ENCODE results near the gene HAUS5. TPM values are rescaled to one million over a fixed set of nuclear protein-coding genes. Genes with fewer than 3 reads are reported as not detected.

Gene HAUS5
- total RNA-seq, 1 experiment from 2014 or later, result 32.9 TPM

GRCh38 chr19:35566738-35567137 lies 45.8 kb upstream of the HAUS5 start:
- H3K36me3 Mint-ChIP-seq (ENCODE audit: insufficient read depth in 1 of 3, low read depth in 3 of 3), result no peaks in the 10 kb centered on the region
- Histone ChIP-seq H4K8ac (replicated peaks; ENCODE audit: insufficient read length, low read depth, low read length) (no peak overlapping the region), H3K14ac (ENCODE audit: insufficient read depth, low read length) (no peak overlapping the region), H3K4me2 (ENCODE audit: insufficient read depth, insufficient read length, low read length) (no peak overlapping the region), H2BK5ac (ENCODE audit: insufficient read length, low read length) (no peak overlapping the region), H2BK15ac (ENCODE audit: low read depth, low read length) (no peak overlapping the region), H3K9me3 (ENCODE audit: control insufficient read depth, low read depth, low read length) (no peaks in the 10 kb centered on the region), H2BK12ac (ENCODE audit: insufficient read length, low read depth, low read length) (no peak overlapping the region), H3T11ph (ENCODE audit: low read length) (no peak overlapping the region), H2BK20ac (ENCODE audit: low read depth, low read length, poor library complexity, severe bottlenecking) (no peak overlapping the region), H3K4me1 (ENCODE audit: insufficient read depth, low read length) (no peaks in the 10 kb centered on the region), H3K18ac (ENCODE audit: insufficient read length, low read depth, low read length) (no peak overlapping the region), H3K27ac (ENCODE audit: insufficient read length, low read depth, low read length) (no peak overlapping the region), H3K79me1 (ENCODE audit: insufficient read depth, low read depth, low read length, poor library complexity, severe bottlenecking) (no peaks in the 10 kb centered on the region), H4K91ac (ENCODE audit: insufficient read length, low read depth, low read length) (no peak overlapping the region), H2BK120ac (ENCODE audit: low read depth, low read length, poor library complexity, severe bottlenecking) (no peak overlapping the region), H4K20me1 (ENCODE audit: control insufficient read depth, insufficient read depth, insufficient read length) (peaks cover 2% of the 10 kb centered on the region), H3K56ac (ENCODE audit: insufficient read length, low read depth, low read length) (no peak overlapping the region), H3K79me2 (ENCODE audit: insufficient read depth, low read length) (no peaks in the 10 kb centered on the region), H3K27me3 (ENCODE audit: insufficient read depth, low read length) (no peaks in the 10 kb centered on the region), H3K23ac (ENCODE audit: insufficient read length, low read depth, low read length) (no peak overlapping the region), H3K4ac (ENCODE audit: low read depth, low read length) (no peak overlapping the region), H2AK5ac (ENCODE audit: insufficient read length, low read length) (no peak overlapping the region), H3K9ac (ENCODE audit: extremely low read depth, insufficient read length, low read length) (no peak overlapping the region), H3K23me2 (ENCODE audit: insufficient read length, low read depth, low read length, poor library complexity, severe bottlenecking) (no peaks in the 10 kb centered on the region), H2AFZ (ENCODE audit: low read length) (no peak overlapping the region), H4K5ac (ENCODE audit: insufficient read length, low read depth, low read length) (no peak overlapping the region)
- H3K27me3 Mint-ChIP-seq (ENCODE audit: low read depth), result peaks cover 26% of the 10 kb centered on the region
- H3K4me1 Mint-ChIP-seq, result peaks cover 6 to 10% of the 10 kb centered on the region in 2 experiments
- peaks cover 0 to 2% of the 10 kb centered on the region in 2 experiments; a peak in 1 of 5 replicates for H3K9me3 Mint-ChIP-seq
- WGBS (ENCODE audit: extremely low coverage, insufficient read length, low lambda C conversion rate), result no CpG with 5 or more reads among the region's 7 CpGs
- no peak overlapping the region for H3K4me3 Mint-ChIP-seq
- no peak for DNase-seq
- TF ChIP-seq, protein P1, sequence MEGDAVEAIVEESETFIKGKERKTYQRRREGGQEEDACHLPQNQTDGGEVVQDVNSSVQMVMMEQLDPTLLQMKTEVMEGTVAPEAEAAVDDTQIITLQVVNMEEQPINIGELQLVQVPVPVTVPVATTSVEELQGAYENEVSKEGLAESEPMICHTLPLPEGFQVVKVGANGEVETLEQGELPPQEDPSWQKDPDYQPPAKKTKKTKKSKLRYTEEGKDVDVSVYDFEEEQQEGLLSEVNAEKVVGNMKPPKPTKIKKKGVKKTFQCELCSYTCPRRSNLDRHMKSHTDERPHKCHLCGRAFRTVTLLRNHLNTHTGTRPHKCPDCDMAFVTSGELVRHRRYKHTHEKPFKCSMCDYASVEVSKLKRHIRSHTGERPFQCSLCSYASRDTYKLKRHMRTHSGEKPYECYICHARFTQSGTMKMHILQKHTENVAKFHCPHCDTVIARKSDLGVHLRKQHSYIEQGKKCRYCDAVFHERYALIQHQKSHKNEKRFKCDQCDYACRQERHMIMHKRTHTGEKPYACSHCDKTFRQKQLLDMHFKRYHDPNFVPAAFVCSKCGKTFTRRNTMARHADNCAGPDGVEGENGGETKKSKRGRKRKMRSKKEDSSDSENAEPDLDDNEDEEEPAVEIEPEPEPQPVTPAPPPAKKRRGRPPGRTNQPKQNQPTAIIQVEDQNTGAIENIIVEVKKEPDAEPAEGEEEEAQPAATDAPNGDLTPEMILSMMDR (conservative IDR thresholded peaks at IDR 0.05), result no peak
- no peak overlapping the region for H3K27ac Mint-ChIP-seq

Measured in H9 (cell line).